IMR-90 (cell line): ENCODE results near the gene CEACAM8. TPM values are rescaled to one million over a fixed set of nuclear protein-coding genes. Genes with fewer than 3 reads are reported as not detected.

Experiments
- ATAC-seq: fragments of 200-7000 bp; cut with Tn5 transposase; 2 replicates; pipeline ENCODE4 v1.9.1; 2020; ENCODE audit warnings: low read depth, mild to moderate bottlenecking, moderate library complexity
- BruUV-seq: library from RNA; stranded (reverse); fragments of 400-500 nt; replicated peaks from 2 replicates; lab custom pipeline; 2021; lab: Mats Ljungman, UMichigan
- CTCF ChIA-PET: fragments of 300-600 bp; formaldehyde crosslinking; extraction: SDS; loops from one replicate; lab custom pipeline; 2021; ENCODE audit warnings: antibody characterized with exemption; lab: Yijun Ruan, JAX
- POLR2A ChIA-PET: fragments of 300-600 bp; sonication (Branson Sonifier 250); formaldehyde crosslinking; loops from one replicate; lab custom pipeline; 2022; ENCODE audit warnings: antibody characterized with exemption; ENCODE audit not compliant: unreplicated experiment; lab: Charles Lee
- DNase-seq: peaks from one replicate; pipeline ENCODE4 v3.0.0; 2013
- H2AFZ ChIP-seq: replicated peaks from 2 replicates; pipeline ENCODE3; 2013; ENCODE audit warnings: low read length, mild to moderate bottlenecking; ENCODE audit not compliant: poor library complexity
- H2AK5ac ChIP-seq: 2 replicates; pipeline ENCODE4 v1.6.1; 2013; ENCODE audit warnings: low read depth, low read length, inconsistent platforms
- H2AK9ac ChIP-seq: replicated peaks from 2 replicates; pipeline ENCODE3; 2013; ENCODE audit warnings: mild to moderate bottlenecking, low read depth, low read length, moderate library complexity; ENCODE audit not compliant: poor library complexity
- H2BK120ac ChIP-seq: 2 replicates; pipeline ENCODE4 v1.6.1; 2013; ENCODE audit warnings: low read depth, low read length, inconsistent platforms
- H2BK15ac ChIP-seq: 3 replicates; pipeline ENCODE4 v1.6.1; 2013; ENCODE audit warnings: low read depth, low read length, inconsistent platforms
- H2BK20ac ChIP-seq: 2 replicates; pipeline ENCODE4 v1.6.1; 2013; ENCODE audit warnings: low read depth, mild to moderate bottlenecking, inconsistent platforms, low read length, moderate library complexity
- H2BK5ac ChIP-seq: 2 replicates; pipeline ENCODE4 v1.6.1; 2013; ENCODE audit warnings: mild to moderate bottlenecking, low read depth, low read length, inconsistent platforms; ENCODE audit not compliant: poor library complexity, severe bottlenecking
- H3K14ac ChIP-seq: replicated peaks from 2 replicates; pipeline ENCODE4 v1.6.1; 2013; ENCODE audit warnings: low read depth, low read length, inconsistent platforms
- H3K18ac ChIP-seq: 2 replicates; pipeline ENCODE4 v1.6.1; 2013; ENCODE audit warnings: low read depth, low read length, control low read depth
- H3K23ac ChIP-seq: 2 replicates; pipeline ENCODE4 v1.6.1; 2013; ENCODE audit warnings: low read depth, low read length, inconsistent platforms
- H3K27ac ChIP-seq: 2 replicates; pipeline ENCODE4 v1.5.1; 2013; ENCODE audit warnings: mild to moderate bottlenecking, control low read depth, low read length; ENCODE audit not compliant: insufficient read depth
- H3K27me3 ChIP-seq: 2 replicates; pipeline ENCODE4 v1.6.1; 2013; ENCODE audit warnings: low read length; ENCODE audit not compliant: control insufficient read depth, insufficient read depth
- H3K36me3 ChIP-seq: 2 replicates; pipeline ENCODE4 v1.6.1; 2013; ENCODE audit warnings: low read length, mixed read lengths; ENCODE audit not compliant: control insufficient read depth, insufficient read depth
- H3K4ac ChIP-seq: 2 replicates; pipeline ENCODE4 v1.6.1; 2013; ENCODE audit warnings: low read depth, low read length, inconsistent platforms
- H3K4me1 ChIP-seq: 2 replicates; pipeline ENCODE4 v1.6.1; 2013; ENCODE audit warnings: low read length, mixed read lengths; ENCODE audit not compliant: control insufficient read depth, insufficient read depth
- H3K4me2 ChIP-seq: 2 replicates; pipeline ENCODE4 v1.6.1; 2013; ENCODE audit warnings: low read depth, mild to moderate bottlenecking, control low read depth, low read length, moderate library complexity
- H3K4me3 ChIP-seq: 2 replicates; pipeline ENCODE4 v1.5.1; 2013; ENCODE audit warnings: low read depth, mild to moderate bottlenecking, control low read depth, low read length, moderate library complexity; ENCODE audit not compliant: insufficient read depth
- H3K56ac ChIP-seq: 2 replicates; pipeline ENCODE4 v1.6.1; 2013; ENCODE audit warnings: low read length, inconsistent platforms; ENCODE audit not compliant: insufficient read depth; ENCODE audit errors: extremely low read depth
- H3K79me1 ChIP-seq, 2 experiments: 2 replicates each; pipeline ENCODE4 v1.6.1; 2013; ENCODE audit warnings: low read length in 2 of 2, inconsistent platforms in 1 of 2, low read depth in 1 of 2
- H3K9ac ChIP-seq: 2 replicates; pipeline ENCODE4 v1.6.1; 2013; ENCODE audit warnings: low read depth, low read length, control low read depth
- H3K9me1 ChIP-seq: 2 replicates; pipeline ENCODE4 v1.6.1; 2013; ENCODE audit warnings: low read length, inconsistent platforms; ENCODE audit not compliant: insufficient read depth
- H3K9me3 ChIP-seq: 2 replicates; pipeline ENCODE4 v1.6.1; 2013; ENCODE audit warnings: low read length; ENCODE audit not compliant: control insufficient read depth, insufficient read depth
- H4K20me1 ChIP-seq: 2 replicates; pipeline ENCODE4 v1.6.1; 2013; ENCODE audit warnings: low read length, inconsistent platforms; ENCODE audit not compliant: insufficient read depth
- H4K5ac ChIP-seq: 2 replicates; pipeline ENCODE4 v1.6.1; 2013; ENCODE audit warnings: mild to moderate bottlenecking, low read depth, low read length, control low read depth
- H4K8ac ChIP-seq, 2 experiments: 2 replicates each; pipeline ENCODE4 v1.6.1; 2013; ENCODE audit warnings: low read depth in 2 of 2, low read length in 2 of 2, control low read depth in 1 of 2, inconsistent platforms in 1 of 2
- H4K91ac ChIP-seq: 2 replicates; pipeline ENCODE4 v1.6.1; 2013; ENCODE audit warnings: low read depth, low read length, inconsistent platforms; ENCODE audit not compliant: insufficient read depth
- BHLHE40 ChIP-seq: fragments of 150-350 bp; IDR thresholded peaks from 2 replicates; pipeline ENCODE4 v1.6.1; 2016; ENCODE audit warnings: mild to moderate bottlenecking, low read depth, low read length
- CHD1 ChIP-seq: IDR thresholded peaks from 2 replicates; pipeline ENCODE4 v1.6.1; 2012; ENCODE audit warnings: low read depth, low read length, improper control_type of control experiment
- ELK1 ChIP-seq: fragments of 150-350 bp; IDR thresholded peaks from 2 replicates; pipeline ENCODE4 v1.6.1; 2016; ENCODE audit warnings: low read depth, mild to moderate bottlenecking, low read length, moderate library complexity, borderline replicate concordance
- MAFK ChIP-seq: IDR thresholded peaks from 2 replicates; pipeline ENCODE4 v1.6.1; 2012; ENCODE audit warnings: low read depth, low read length, improper control_type of control experiment
- NFE2L2 ChIP-seq: fragments of 150-350 bp; IDR thresholded peaks from 2 replicates; pipeline ENCODE4 v1.6.1; 2016; ENCODE audit warnings: low read depth, mild to moderate bottlenecking, low read length
- POLR2A ChIP-seq: IDR thresholded peaks from 2 replicates; pipeline ENCODE4 v1.6.1; 2012; ENCODE audit warnings: mild to moderate bottlenecking, low read depth, low read length
- RAD21 ChIP-seq: IDR thresholded peaks from 2 replicates; pipeline ENCODE4 v1.6.1; 2012; ENCODE audit warnings: low read length, improper control_type of control experiment
- RCOR1 ChIP-seq: IDR thresholded peaks from 2 replicates; pipeline ENCODE4 v1.6.1; 2012; ENCODE audit warnings: mild to moderate bottlenecking, low read length, improper control_type of control experiment; ENCODE audit not compliant: insufficient replicate concordance
- RFX5 ChIP-seq: IDR thresholded peaks from 2 replicates; pipeline ENCODE4 v1.8.0; 2012; ENCODE audit warnings: low read depth, mild to moderate bottlenecking, low read length, moderate library complexity
- WGBS, 2 experiments: methylation state at CpG; one replicate each; pipeline versions ENCODE4 v1.1.5 to v1.1.7; 2013; ENCODE audit warnings: missing lambda C conversion rate in 2 of 2; ENCODE audit not compliant: insufficient read length in 1 of 2; ENCODE audit errors: extremely low coverage in 2 of 2; 5-methylcytosine and 5-hydroxymethylcytosine counted together
- dilution Hi-C: fragments of 300-500 bp; cut with HindIII; formaldehyde crosslinking; loops from one replicate; pipeline ENCODE4 v1.14.3; 2018; ENCODE audit warnings: low sequenced_read_pairs; ENCODE audit not compliant: unreplicated experiment
- in situ Hi-C: fragments of 300-500 bp; cut with MboI; formaldehyde crosslinking; loops from 3 replicates; pipeline ENCODE4 v1.14.3; 2019; ENCODE audit warnings: low sequenced_read_pairs, inconsistent platforms, mixed read lengths
- intact Hi-C: fragments of 100-400 bp; cut with micrococcal nuclease; formaldehyde crosslinking; loops from 2 replicates; pipeline ENCODE4 v1.10.0; 2022
- polyA plus RNA-seq, 3 experiments: library from polyadenylated mRNA; depleted of rRNA; stranded (reverse); fragments of >200 nt; gene quantifications; 2 replicates each; pipeline ENCODE4 v1.2.3, GENCODE V29; 2012; ENCODE audit warnings: low replicate concordance in 1 of 3
- total RNA-seq: library from RNA; depleted of rRNA; stranded (reverse); fragments of >200 nt; gene quantifications from 2 replicates; pipeline ENCODE4 v1.2.3, GENCODE V29; 2012
- TF ChIP-seq, protein P1 (sequence below): conservative IDR thresholded peaks from 2 replicates; pipeline ENCODE4 v1.5.1; 2012; ENCODE audit warnings: mild to moderate bottlenecking, low read depth, low read length, improper control_type of control experiment

CEACAM8 gene
- total and polyA plus RNA-seq, 2 of the 4 experiments (the other 2 are of a cell fraction) = not detected

GRCh38 chr19:42555801-42556200 is 38.9 kb downstream of the CEACAM8 start:
- TF ChIP-seq ELK1 = no peak
- TF ChIP-seq POLR2A = no peak
- no peak for TF ChIP-seq RFX5
- TF ChIP-seq NFE2L2 = no peak
- no peak for TF ChIP-seq MAFK
- TF ChIP-seq RAD21 = no peak
- no peak for TF ChIP-seq BHLHE40
- TF ChIP-seq, protein P1, sequence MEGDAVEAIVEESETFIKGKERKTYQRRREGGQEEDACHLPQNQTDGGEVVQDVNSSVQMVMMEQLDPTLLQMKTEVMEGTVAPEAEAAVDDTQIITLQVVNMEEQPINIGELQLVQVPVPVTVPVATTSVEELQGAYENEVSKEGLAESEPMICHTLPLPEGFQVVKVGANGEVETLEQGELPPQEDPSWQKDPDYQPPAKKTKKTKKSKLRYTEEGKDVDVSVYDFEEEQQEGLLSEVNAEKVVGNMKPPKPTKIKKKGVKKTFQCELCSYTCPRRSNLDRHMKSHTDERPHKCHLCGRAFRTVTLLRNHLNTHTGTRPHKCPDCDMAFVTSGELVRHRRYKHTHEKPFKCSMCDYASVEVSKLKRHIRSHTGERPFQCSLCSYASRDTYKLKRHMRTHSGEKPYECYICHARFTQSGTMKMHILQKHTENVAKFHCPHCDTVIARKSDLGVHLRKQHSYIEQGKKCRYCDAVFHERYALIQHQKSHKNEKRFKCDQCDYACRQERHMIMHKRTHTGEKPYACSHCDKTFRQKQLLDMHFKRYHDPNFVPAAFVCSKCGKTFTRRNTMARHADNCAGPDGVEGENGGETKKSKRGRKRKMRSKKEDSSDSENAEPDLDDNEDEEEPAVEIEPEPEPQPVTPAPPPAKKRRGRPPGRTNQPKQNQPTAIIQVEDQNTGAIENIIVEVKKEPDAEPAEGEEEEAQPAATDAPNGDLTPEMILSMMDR = no peak
- TF ChIP-seq RCOR1 = no peak
- no peak for TF ChIP-seq CHD1
- Histone ChIP-seq H3K9ac (no peak overlapping the region), H3K4me1 (no peaks in the 10 kb centered on the region), H4K91ac (no peak overlapping the region), H2AFZ (no peak overlapping the region), H3K4ac (no peak overlapping the region), H3K23ac (no peak overlapping the region), H3K4me2 (no peak overlapping the region), H3K56ac (no peak overlapping the region), H2BK20ac (no peak overlapping the region), H2AK5ac (no peak overlapping the region), H3K9me3 (peaks cover 3% of the 10 kb centered on the region; the same call in 1 of the 2 replicates), H4K8ac (no peak overlapping the region), H3K79me1 (no peaks in the 10 kb centered on the region), H2AK9ac (no peak overlapping the region), H2BK5ac (no peak overlapping the region), H3K4me3 (no peak overlapping the region), H3K27me3 (peaks cover 47% of the 10 kb centered on the region), H2BK15ac (no peak overlapping the region), H4K20me1 (no peaks in the 10 kb centered on the region; the same call in 1 of the 2 replicates), H3K18ac (no peak overlapping the region), H3K36me3 (no peaks in the 10 kb centered on the region), H3K14ac (no peak overlapping the region), H4K5ac (no peak overlapping the region), H2BK120ac (no peak overlapping the region), H3K9me1 (no peaks in the 10 kb centered on the region), H3K27ac (no peak overlapping the region)
- in situ Hi-C loops (no loop called here), intact Hi-C loops (no loop called here), dilution Hi-C loops (no loop called here)
- ChIA-PET POLR2A (no interaction called here), CTCF (no interaction called here)
- WGBS, 2 experiments = 72% methylated on average over 4 of the region's 10 CpGs; no CpG with 5 or more reads in 1 of the 2 experiments
- no peak for ATAC-seq
- BruUV-seq = no TSS peak
- DNase-seq = no peak
